Measurements from ENCODE around the gene LRP1B.

- TF ChIP-seq CTCF (IDR thresholded peaks at IDR 0.05) = no peak
- TF ChIP-seq POLR2A (IDR thresholded peaks at IDR 0.05) = no peak
These were observed 574.8 kb downstream of the LRP1B start for GRCh38 chr2:141555876-141556470.

All from tibial nerve (tissue), 3 donors.